COR-L47 (cell line): Measurements from ENCODE around the gene AIPL1.
"Not testable (repeated sequence)": the region's sequence is repeated elsewhere in the genome, so short reads cannot be mapped to it uniquely, and the experiment has no call there.

Experiments used
- DNase-seq: peaks from one replicate; lab custom pipeline; 2025; lab: John Stamatoyannopoulos, UW

AIPL1 gene

GRCh38 chr17:6435051-6435450, at the start of gene AIPL1:
AIPL1 (minus strand) TSS chr17:6435121; CDS start chr17:6435104, 17 bp downstream.
- DNase-seq = no peak

DNA sequence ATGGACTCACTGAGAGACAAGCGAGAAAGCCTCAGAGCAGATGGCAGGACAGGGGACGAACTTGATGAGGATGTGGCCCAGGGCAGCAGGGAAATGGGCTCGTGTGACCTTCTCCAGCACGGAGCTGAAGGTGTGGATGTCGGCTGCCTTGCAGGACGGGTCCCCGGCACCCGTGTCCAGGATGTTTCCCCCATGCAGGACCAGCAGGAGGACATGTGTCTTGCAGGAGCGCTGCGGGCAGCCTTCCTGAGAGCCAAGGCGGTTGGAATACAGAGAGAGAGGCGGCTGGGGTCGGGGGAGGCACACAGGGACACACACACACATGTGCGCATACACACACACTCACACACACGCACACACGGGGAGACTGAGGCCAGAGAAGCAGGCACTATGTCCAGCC, 48.6 kb upstream of the AIPL1 start:
- no peak for DNase-seq

GRCh38 chr17:6482796-6483195, 47.9 kb upstream of the AIPL1 start:
- not testable (repeated sequence) for DNase-seq

DNA sequence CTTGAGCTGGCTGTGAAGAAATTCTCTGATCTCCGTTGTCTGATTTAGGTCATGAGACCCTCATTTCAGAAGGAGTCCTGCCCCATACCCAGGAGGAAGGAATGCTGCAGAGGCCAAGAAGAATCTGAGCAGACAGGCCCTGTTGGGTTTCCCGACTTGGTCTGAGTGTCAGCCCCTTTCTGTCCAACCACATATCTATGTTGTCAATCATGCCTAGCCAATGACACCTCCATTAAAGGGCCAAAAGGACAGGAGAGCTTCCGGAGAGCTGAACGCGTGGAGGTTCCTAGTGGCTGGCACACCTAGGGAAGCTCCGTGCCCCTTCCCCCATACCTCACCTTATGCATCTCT, 47.2 kb upstream of the AIPL1 start:
- no peak for DNase-seq

GRCh38 chr17:6480303-6480675, 45.4 kb upstream of the AIPL1 start:
- no peak for DNase-seq

DNA sequence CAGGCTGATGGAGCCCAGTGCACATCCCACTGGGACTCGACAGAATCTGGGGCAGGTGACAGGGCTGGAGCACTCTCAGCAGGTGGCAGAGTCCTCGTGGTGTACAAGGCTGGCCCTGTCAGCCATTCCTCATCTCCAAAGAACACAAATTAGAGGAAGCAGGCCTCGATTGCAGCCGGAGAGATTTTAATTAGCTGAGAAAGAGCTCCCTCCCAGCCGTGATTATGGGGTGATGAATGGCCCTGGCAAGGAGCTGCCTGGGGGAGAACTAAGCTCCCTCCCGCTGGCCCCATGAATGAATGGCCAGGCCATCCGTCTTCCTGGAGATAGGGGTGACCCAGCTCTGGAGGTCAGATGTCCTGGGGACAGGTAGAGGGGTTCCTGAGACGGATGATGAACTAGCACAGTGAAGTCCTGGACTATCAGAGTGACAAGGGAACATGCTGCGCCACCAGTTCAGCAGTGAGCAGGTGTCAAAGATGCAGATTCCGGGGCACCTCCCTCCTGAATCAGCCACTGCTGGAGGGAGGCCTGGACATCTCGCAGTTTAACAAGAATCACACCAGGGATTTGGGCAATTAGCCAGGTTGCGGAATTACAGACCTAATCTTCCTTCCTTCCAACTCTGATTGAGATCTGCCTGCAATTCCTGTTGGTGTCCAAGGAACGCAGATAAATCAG, 44.8 kb upstream of the AIPL1 start:
- DNase-seq = peak; percentile 36

- DNase-seq = no peak
Measured at GRCh38 chr17:6478486-6478885, 43.6 kb upstream of the AIPL1 start.

GRCh38 chr17:6477831-6478383, 43.0 kb upstream of the AIPL1 start:
- no peak for DNase-seq

GRCh38 chr17:6476810-6477179, 41.9 kb upstream of the AIPL1 start:
- DNase-seq = no peak

DNA sequence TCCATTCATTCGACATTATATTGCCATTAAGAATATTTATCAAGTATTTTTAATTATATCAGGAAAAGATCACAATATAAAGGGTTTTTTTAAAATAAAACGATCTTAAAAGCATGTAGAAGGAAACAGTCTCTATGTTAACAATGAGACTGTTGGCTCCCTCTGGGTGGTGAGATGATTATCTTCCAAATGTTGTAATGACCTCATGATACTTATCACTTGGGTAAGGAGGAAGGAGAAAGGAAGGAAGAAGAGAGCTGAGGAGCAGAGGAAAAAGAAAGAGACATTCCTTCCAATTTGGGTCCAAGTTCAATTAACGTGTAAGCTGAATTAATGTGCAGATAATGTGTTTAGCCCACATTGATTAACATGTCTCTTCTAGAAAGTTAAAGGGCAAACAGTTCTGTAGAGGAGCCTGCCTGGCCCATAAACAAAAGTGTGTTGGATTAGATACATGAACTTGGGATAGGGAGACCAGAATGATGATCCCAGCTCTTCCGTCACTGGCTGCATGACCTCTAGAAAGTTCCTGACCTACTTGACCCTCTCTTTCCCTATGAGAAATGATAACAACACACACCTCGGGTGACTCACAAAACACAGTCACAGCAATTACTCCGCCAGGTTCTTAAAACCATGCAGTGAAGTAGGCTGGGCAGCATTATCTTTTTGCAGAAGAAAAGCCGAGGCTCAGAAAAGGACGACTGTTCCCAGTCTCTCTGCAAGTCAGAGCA, 41.3 kb upstream of the AIPL1 start:
- DNase-seq = no peak

DNA sequence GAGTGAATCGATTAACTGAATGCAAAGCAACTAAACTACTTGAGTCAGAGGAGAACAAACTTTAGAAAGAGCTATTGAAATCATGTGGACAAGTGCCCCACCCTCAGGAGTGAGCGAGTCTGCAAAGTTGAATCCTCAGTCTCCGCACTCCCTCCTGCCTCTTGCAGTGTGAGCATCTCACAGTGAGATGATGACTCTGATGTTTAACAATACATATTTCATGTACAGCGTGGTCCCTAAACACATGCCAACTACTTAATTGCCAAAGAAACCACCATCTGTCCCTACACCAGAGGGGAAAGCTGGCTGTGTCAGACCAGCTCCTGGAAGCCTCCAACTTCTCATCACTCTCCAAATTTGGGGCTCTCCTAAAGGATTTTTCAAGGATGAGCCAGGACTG, 40.5 kb upstream of the AIPL1 start:
- DNase-seq = no peak

DNA sequence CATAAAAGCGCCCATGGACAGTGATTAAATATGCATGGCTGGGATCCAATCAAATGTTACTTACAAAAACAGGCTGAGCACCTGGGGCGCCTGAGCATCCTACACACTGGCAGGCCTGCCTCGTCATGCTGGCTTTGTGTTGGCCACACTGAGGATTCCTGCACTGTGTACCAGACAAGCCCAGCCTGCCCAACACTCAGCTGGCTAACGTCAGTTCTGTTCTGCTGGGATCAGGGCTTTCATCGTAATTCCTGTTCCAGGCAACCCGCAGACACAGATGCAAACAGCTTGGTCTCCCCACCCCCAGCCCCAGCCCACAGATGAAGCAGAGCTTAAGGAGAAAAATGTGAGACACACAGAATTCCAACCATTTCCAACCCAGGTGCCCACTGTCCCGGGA, 40.0 kb upstream of the AIPL1 start:
- DNase-seq = no peak

DNA sequence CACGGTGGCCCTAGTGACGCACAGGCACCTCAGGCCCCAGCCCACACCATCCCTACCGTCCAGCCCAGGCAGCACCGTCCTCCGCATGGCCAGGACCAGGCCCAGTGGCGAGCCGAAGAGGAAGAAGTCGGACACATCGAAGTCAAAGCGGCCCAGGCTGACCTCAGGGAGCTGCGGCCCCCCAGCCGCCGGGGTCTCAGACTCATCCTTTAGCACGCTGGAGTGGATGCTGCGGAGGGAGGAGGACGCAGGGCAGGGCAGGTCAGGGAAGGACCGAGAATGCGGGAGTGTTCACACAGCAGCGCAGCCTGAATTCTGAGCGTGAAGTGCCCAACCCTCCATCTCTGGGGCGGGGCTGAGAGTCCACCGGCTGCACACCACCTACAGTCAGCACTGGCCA, 39.5 kb upstream of the AIPL1 start:
- DNase-seq = no peak

GRCh38 chr17:6473128-6473767, 38.3 kb upstream of the AIPL1 start:
- no peak for DNase-seq

DNA sequence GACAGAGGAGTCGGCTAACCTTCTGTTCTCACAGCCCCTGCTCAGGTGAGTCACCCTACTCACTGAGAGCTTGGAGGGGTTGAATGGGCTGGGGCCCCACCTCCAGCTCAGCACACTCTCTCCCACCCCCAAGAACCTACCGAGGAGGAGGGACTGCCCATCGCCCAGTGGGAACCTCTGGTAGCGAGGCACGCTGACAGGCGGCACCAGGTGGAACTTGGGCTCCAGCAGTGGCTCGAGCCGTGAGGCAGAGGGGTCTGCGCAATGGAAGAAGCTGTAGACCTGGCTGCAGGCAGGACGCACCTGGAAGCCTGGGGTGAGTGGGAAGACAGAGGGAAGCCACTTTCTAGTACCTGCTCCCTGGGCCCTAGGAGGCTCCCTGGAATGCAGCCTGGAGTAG, 37.6 kb upstream of the AIPL1 start:
- DNase-seq = no peak

DNA sequence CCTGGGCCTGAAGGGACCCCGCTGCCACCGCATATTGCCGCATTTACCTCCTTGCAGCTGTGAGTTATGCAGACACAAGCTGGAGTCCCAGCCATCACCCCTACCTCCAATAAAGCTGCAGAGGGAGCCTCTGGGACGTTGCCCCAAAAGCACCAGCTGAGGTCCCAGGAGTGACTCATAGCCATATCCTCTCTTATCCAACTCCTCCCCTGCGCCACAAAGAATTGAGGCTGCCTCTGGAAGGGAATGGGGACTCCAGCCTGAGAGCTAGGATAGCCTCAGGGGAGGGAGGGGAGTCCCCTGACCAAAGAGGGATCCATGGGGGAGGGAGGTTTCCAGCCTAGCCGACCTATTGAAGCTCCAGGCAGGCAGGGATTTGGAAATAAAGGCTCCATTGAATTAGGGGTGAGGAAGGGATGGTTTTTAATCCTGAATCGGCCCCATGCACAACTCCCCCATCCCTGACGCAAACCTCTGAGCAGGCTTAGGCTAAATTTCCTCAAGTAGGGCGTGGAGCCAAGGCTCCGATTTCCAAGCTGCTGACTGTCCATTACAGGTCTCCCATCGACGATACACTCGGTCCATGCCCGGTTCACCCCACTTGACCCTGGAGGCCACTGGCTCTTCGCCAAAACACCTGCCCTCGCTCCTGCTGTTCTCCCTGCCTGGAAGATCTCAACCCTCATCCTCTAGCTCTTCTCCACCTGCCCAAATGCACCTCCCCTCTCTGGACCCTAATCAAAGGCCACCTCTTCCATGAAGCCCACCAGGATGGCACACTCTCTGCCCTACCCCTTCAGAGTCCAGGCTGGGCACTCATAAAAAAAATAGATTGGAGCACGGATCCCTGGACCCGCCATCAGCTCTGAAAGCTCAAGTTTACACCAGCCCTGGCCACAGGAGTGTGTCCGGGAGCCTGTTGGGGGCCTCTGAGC, 36.9 kb upstream of the AIPL1 start:
- no peak for DNase-seq

DNA sequence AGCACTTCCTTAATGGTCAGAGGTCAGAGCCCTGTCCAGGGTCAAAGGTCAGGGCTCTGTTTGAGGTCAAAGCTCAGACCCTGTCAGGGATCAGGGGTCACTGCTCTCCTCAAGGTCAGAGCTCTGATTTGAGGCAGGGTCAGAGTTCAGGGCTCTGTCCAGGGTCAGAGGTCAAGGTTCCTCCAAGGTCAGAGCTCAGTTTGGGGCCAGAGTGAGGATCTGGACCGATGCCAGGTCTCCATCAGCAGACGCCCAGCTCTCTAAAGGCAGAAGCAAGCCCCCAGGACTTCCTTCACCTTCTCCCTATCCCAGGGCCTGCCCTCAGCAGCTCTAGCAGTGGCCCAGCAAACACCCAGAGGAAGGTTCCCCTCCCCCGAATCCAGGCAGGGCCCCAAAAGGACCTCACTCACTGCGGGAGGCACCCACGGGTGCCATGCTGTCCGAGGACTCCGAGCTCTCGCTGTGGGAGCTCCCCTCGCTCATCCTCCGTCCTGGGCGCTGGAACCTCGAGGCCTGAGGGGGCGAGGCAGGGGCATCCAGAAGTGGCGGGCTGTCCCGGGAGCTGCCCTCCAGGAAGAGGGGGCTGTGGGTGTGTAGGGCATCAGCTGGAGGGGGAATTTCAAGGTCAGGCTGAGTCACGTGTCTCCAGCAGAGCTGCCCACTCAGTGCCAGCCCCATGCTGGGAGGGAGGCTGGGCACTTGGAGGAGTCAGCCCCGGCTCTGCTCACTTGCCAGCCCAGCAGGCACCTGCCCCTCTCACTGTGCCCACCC, 36.0 kb upstream of the AIPL1 start:
- no peak for DNase-seq

- DNase-seq = no peak
Measured at GRCh38 chr17:6470146-6470718, 35.3 kb upstream of the AIPL1 start.

DNA sequence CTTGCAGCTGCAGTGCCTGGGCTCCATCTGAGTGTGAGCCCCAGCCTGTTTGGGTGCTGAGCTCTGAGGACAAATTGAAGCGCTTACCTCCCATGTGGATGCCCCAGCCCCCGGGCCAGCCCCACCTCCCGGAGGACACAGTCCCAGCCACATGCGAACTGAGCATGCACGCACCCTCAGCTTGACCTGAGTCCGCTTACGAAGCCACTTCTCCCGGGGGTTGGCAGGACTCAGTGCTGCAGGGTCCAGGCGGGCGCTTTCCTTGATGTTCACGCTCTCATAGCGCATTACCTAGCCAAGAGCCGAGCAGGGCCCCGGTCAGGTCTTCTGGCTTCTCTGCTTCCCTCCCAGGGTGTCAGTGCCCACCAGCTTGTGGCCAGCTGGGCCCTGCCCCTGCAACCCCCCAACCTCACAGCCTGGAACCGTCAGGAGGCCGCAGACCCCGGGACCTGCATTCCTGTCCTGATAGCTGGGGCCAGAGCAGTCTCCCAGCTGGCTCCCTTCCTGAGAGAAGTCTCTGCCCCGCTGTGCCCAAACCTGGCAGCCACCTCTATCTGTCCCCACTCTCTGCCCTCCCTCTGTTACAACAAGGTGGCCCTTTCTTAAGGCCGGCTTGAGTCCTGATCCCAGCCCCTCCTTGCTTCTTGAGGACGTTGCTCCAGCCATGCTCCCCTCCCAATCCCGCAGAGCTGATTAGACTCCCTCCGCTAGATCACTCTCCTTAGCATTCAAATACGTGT, 33.3 kb upstream of the AIPL1 start:
- no peak for DNase-seq

DNA sequence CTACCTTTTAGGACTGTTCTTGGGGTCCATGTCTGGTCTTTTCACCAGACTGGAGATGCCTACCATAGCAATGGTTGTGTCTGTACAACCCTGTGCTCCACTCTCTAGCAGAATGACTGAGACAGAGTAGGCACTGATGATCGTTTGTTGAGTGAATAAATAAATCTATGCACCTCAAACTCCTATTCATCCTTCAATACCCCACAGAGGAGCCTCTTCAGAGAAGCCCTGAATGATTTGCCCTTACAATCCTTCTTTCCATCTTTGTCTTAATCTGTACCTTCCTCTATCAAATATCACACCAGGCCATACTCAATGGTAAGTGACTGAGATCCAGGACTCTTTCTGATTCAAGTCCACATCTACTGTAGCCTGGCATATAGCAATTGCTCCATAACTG, 32.6 kb upstream of the AIPL1 start:
- no peak for DNase-seq
